SU-DHL-6 (cell line): ENCODE data around the gene UNC5A.

Experiments
- H2AFZ ChIP-seq: fragments of 200-600 bp; sonication (generic); 2 replicates; pipeline ENCODE4 v1.6.1; 2014; ENCODE audit warnings: low read depth, mild to moderate bottlenecking, moderate library complexity, mixed read lengths, antibody characterized with exemption, low read length; ENCODE audit not compliant: severe bottlenecking
- H3F3A ChIP-seq: fragments of 200-600 bp; shearing (Covaris generic); 2 replicates; pipeline ENCODE4 v1.6.0; 2016; ENCODE audit warnings: antibody characterized with exemption, mild to moderate bottlenecking; ENCODE audit not compliant: insufficient read depth
- H3K27ac ChIP-seq: fragments of 200-600 bp; sonication (generic); 2 replicates; pipeline ENCODE4 v1.5.1; 2016; ENCODE audit warnings: low read depth, mild to moderate bottlenecking, low read length, moderate library complexity, mixed read lengths
- H3K27me3 ChIP-seq: fragments of 200-600 bp; sonication (generic), shearing (Covaris generic); 2 replicates; pipeline ENCODE4 v1.6.0; 2014; ENCODE audit warnings: mild to moderate bottlenecking, low read length
- H3K36me3 ChIP-seq: fragments of 200-600 bp; sonication (generic); 2 replicates; pipeline ENCODE4 v1.6.1; 2014; ENCODE audit warnings: mild to moderate bottlenecking, low read length, mixed read lengths
- H3K4me2 ChIP-seq: fragments of 300-600, 200-600 bp; shearing (Covaris generic), sonication (generic); 2 replicates; pipeline ENCODE4 v1.6.0; 2014; ENCODE audit warnings: low read length, low read depth, mild to moderate bottlenecking; ENCODE audit not compliant: poor library complexity, severe bottlenecking
- H3K4me3 ChIP-seq: fragments of 200-600 bp; sonication (generic); 2 replicates; pipeline ENCODE4 v1.5.1; 2014; ENCODE audit warnings: antibody characterized with exemption, low read length, mild to moderate bottlenecking, mixed read lengths; ENCODE audit not compliant: insufficient read depth, poor library complexity, severe bottlenecking
- H3K79me2 ChIP-seq: fragments of 200-600 bp; sonication (generic); 2 replicates; pipeline ENCODE4 v1.6.1; 2014; ENCODE audit warnings: mild to moderate bottlenecking, low read length, moderate library complexity; ENCODE audit not compliant: insufficient read depth
- H3K9ac ChIP-seq: fragments of 200-600 bp; sonication (generic); 2 replicates; pipeline ENCODE4 v1.7.0; 2014; ENCODE audit warnings: mild to moderate bottlenecking, low read length
- H3K9me2 ChIP-seq: fragments of 200-600 bp; sonication (generic); replicated peaks from 2 replicates; pipeline ENCODE4 v1.6.1; 2014; ENCODE audit warnings: low read length; ENCODE audit not compliant: insufficient read depth
- H3K9me3 ChIP-seq: fragments of 200-600 bp; sonication (generic); 2 replicates; pipeline ENCODE4 v1.6.1; 2014; ENCODE audit warnings: low read length, mixed read lengths; ENCODE audit not compliant: insufficient read depth
- H4K20me1 ChIP-seq: fragments of 200-600 bp; sonication (generic); 2 replicates; pipeline ENCODE4 v1.6.1; 2014; ENCODE audit warnings: low read depth, mild to moderate bottlenecking, antibody characterized with exemption, low read length, moderate library complexity, mixed read lengths
- EZH2phosphoT487 ChIP-seq: fragments of 200-600 bp; sonication (generic), shearing (Covaris generic); conservative IDR thresholded peaks from 2 replicates; pipeline ENCODE4 v1.6.1; 2018; ENCODE audit warnings: mild to moderate bottlenecking, antibody characterized with exemption, low read length, moderate library complexity, mixed read lengths
- TF ChIP-seq, protein P1 (sequence below): fragments of 200-600 bp; sonication (generic); IDR thresholded peaks from one replicate; pipeline ENCODE4 v1.5.1; 2017; ENCODE audit warnings: antibody characterized with exemption, mild to moderate bottlenecking, low read length, moderate library complexity; ENCODE audit not compliant: insufficient read depth, poor library complexity, severe bottlenecking

Gene UNC5A

DNA sequence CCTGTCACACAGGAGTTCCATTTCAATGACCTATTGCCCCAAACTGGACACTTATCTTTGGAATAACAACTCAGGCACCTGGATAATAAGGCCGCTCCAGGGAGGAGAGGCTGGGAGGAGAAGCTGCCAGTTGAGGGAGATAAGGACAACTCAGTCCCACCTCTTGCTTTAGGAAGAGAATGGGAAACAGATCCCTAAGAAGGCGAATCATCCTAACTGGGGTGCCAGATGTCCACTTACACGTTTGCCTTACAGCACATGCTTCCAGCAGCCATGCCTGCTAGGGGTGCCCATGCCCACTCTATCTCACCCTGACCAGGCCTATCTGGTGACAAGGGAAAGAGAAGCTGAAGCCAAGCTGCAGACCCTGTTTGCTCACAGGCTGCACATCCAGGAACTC is 82.3 kb downstream of the UNC5A start:
- Histone ChIP-seq H3K79me2 (no peaks in the 10 kb centered on the region), H3K9me2 (no peaks in the 10 kb centered on the region), H3K36me3 (no peaks in the 10 kb centered on the region), H3K9ac (no peak overlapping the region), H4K20me1 (no peaks in the 10 kb centered on the region), H3K9me3 (no peaks in the 10 kb centered on the region), H3F3A (no peaks in the 10 kb centered on the region), H3K4me3 (no peak overlapping the region), H2AFZ (no peak overlapping the region), H3K27me3 (no peaks in the 10 kb centered on the region), H3K4me2 (no peak overlapping the region), H3K27ac (no peak overlapping the region)
- TF ChIP-seq EZH2phosphoT487 = no peak
- TF ChIP-seq, protein P1, sequence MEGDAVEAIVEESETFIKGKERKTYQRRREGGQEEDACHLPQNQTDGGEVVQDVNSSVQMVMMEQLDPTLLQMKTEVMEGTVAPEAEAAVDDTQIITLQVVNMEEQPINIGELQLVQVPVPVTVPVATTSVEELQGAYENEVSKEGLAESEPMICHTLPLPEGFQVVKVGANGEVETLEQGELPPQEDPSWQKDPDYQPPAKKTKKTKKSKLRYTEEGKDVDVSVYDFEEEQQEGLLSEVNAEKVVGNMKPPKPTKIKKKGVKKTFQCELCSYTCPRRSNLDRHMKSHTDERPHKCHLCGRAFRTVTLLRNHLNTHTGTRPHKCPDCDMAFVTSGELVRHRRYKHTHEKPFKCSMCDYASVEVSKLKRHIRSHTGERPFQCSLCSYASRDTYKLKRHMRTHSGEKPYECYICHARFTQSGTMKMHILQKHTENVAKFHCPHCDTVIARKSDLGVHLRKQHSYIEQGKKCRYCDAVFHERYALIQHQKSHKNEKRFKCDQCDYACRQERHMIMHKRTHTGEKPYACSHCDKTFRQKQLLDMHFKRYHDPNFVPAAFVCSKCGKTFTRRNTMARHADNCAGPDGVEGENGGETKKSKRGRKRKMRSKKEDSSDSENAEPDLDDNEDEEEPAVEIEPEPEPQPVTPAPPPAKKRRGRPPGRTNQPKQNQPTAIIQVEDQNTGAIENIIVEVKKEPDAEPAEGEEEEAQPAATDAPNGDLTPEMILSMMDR = no peak

DNA sequence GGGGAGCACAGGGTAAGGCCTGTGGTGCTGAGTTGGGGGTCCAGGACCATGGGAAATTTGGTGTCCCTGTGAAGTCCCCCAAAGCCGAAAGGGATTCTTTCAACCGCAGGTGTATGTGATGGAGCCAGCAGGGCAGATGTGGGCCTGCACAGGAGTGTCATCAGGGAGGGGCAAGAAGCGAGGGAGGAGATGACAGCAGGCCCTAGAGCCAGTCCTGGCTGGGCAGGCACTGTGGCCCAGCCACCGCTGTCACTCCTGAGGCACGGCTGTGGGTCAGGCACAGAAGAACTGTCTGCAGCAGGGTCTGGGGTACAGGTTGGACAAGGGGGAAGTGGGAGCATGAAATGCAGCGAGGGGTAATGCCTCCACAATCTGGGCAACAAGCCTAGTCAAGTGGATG is 83.9 kb downstream of the UNC5A start:
- Histone ChIP-seq H3K9me3 (no peaks in the 10 kb centered on the region), H3K27me3 (no peaks in the 10 kb centered on the region), H3K27ac (no peak overlapping the region), H3F3A (no peaks in the 10 kb centered on the region), H4K20me1 (no peaks in the 10 kb centered on the region), H3K9me2 (no peaks in the 10 kb centered on the region), H3K79me2 (no peaks in the 10 kb centered on the region), H2AFZ (no peak overlapping the region), H3K36me3 (no peaks in the 10 kb centered on the region), H3K9ac (no peak overlapping the region), H3K4me3 (no peak overlapping the region), H3K4me2 (no peak overlapping the region)
- TF ChIP-seq, protein P1 = no peak
- no peak for TF ChIP-seq EZH2phosphoT487

DNA sequence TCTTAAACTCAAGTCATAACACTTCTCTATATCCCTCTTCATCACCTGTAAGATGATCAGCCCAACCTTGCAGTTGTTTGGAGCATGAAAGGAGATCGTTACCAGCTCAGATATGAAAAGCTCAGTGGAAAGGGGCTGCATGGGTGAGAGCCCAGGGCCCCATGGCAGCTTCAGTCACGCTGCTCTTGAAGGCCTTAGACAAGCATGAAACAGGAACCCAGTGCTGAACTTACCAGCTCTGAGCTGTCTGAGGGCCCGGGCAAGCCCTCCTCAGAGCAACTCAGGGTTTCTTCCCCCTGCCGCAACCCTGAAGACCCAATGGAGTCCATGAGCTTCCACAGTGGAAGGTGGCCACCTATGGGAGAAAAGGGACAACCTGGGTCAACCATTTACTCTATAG is 85.5 kb downstream of the UNC5A start:
- Histone ChIP-seq H3F3A (no peaks in the 10 kb centered on the region), H3K27me3 (no peaks in the 10 kb centered on the region), H3K27ac (no peak overlapping the region), H3K4me2 (no peak overlapping the region), H3K9me3 (no peaks in the 10 kb centered on the region), H3K9me2 (no peaks in the 10 kb centered on the region), H3K36me3 (no peaks in the 10 kb centered on the region), H3K9ac (no peak overlapping the region), H3K4me3 (no peak overlapping the region), H3K79me2 (no peaks in the 10 kb centered on the region), H2AFZ (no peak overlapping the region), H4K20me1 (no peaks in the 10 kb centered on the region)
- TF ChIP-seq EZH2phosphoT487 = no peak
- TF ChIP-seq, protein P1 = no peak
